Bronchial smooth muscle cell (primary cell): ENCODE data around the gene AP5S1. TPM values are rescaled to one million over a fixed set of nuclear protein-coding genes. Genes with fewer than 3 reads are reported as not detected.

Experiments used
- total RNA-seq: library from RNA; depleted of rRNA; stranded (reverse); fragments of >200 nt; gene quantifications from 2 replicates; pipeline ENCODE4 v1.2.1, GENCODE V29; 2014

AP5S1 gene, protein sequence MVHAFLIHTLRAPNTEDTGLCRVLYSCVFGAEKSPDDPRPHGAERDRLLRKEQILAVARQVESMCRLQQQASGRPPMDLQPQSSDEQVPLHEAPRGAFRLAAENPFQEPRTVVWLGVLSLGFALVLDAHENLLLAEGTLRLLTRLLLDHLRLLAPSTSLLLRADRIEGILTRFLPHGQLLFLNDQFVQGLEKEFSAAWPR
- 13.6 and 20.9 TPM in 2 replicates for total RNA-seq

DNA sequence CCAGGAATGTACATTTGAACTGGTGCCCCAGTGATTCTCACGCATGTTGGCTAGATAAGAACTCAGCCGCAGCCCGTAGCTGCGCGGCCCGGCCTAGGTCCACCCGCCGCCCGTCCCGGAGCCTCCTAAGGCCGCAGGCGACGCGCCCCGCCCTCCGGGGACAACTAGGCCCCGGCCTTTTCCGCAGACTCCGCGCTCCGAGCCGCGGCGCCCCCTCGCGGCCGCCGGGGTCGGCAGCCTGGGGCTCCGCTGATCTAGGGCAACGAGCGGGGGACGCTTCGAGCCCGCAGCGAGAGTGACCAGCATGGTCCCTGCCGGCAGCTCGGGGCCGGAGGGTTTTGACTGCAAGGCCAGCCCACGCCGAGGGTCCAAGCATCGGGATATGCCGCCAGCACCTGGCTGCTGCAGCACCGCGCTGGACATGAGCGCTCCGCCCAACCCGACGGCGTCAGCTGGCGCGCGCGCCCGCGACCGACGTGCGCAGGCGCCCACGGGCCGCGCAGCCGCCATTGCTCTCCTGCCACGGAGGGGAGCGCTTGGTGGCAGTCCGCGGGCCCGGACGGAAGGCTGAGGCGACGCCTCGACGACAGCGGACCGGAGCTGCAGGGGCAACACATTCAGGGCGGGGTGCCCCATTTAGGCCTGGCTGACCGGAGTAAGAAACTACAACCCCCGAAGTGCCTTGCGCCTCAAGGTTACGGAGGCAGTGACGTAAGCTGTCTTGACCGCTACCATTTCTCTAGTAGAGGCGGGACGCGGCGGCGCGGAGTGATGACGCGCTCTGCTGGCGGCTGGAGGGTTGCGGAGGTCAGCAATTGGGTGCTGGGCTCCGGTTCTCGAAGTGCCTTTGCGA lies at the start of gene AP5S1:
Gene AP5S1 (plus strand): TSS at position 500 of the 853 bp plus-strand sequence. CDS start 1,571 bp downstream, outside the sequence.

GRCh38 chr20:3781153-3781910 lies 39.0 kb upstream of the AP5S1 start, which contains the start of gene SPEF1:
TSS of gene SPEF1 (minus strand) at chr20:3781448. CDS start at chr20:3781287, 161 bp downstream.

GRCh38 chr20:3786665-3787323 lies 33.6 kb upstream of the AP5S1 start, which contains the start of gene CENPB:
TSS of gene CENPB (minus strand) at chr20:3786740. CDS start at chr20:3786483, 257 bp downstream.

DNA sequence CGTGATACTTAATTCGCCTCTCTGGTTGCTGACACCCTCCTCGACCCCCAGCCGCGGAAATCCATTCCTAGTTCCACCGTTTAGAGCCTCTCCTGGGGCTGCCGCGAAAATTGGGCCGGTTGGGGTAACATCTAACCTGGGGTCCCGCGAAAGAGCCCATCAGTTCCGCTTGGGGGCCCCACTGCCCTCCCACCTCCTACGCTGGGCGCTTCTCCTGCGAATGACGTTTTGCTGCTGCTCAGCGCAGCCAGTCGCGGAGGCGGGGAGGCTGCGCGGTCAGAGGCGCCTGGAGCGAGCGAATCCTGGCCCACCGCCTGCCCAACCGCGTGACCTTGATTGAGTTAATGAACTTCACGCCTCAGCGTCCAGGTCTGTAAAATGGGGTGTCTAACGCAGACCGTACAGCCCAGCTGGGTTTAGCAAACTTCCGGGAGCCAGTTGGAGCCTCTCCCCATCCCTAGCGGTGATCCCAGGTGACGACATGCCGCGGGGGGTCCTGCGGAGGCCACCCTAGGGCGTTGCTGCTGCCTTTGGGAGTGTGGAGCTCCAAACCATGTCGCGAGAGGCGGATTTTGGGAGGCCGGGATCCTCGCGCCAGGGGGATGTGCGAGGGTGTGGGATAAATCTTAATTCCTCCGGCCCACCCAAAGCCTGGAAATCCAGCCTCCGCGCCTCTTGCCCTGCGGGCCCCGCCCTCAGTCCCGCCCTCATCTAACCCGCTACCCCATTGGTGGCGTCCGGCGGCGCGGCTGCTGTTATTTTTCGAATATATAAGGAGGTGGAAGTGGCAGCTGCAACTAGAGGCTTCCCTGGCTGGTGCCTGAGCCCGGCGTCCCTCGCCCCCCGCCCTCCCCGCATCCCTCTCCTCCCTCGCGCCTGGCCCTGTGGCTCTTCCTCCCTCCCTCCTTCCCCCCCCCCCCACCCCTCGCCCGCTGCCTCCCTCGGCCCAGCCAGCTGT lies 24.6 kb upstream of the AP5S1 start, which contains the start of gene CDC25B:
Gene CDC25B (plus strand): TSS at position 800 of the 958 bp plus-strand sequence. CDS start 222 bp downstream, outside the sequence.

GRCh38 chr20:3846740-3847428 lies 26.5 kb downstream of the AP5S1 start, which contains the start of gene MAVS:
TSS of gene MAVS (plus strand) at chr20:3846834. CDS start at chr20:3854625, 7,791 bp downstream.

Other genes starting within 250 kb of the AP5S1 start
- gene GFRA4, start 157.1 kb upstream of the AP5S1 start, total RNA-seq = not detected in 2 replicates
- gene ADAM33, start 138.5 kb upstream of the AP5S1 start, total RNA-seq = 47.8 and 68.8 TPM in 2 replicates
- not detected in 2 replicates for gene SIGLEC1, start 107.9 kb upstream of the AP5S1 start, total RNA-seq
- 1.9 and 4.5 TPM in 2 replicates for gene HSPA12B, start 87.9 kb upstream of the AP5S1 start, total RNA-seq
- 22.2 and 28.8 TPM in 2 replicates for gene ADISSP, start 52.8 kb upstream of the AP5S1 start, total RNA-seq
- 0.16 and 0.26 TPM in 2 replicates for gene SPEF1, start 39.1 kb upstream of the AP5S1 start, total RNA-seq
- 91.4 and 119 TPM in 2 replicates for gene CENPB, start 33.8 kb upstream of the AP5S1 start, total RNA-seq
- 52.3 and 54.4 TPM in 2 replicates for gene CDC25B, start 24.2 kb upstream of the AP5S1 start, total RNA-seq
- gene MAVS, start 26.3 kb downstream of the AP5S1 start, total RNA-seq = 10.6 and 12.0 TPM in 2 replicates
- gene PANK2, start 68.8 kb downstream of the AP5S1 start, total RNA-seq = 42.4 and 46.7 TPM in 2 replicates
- 6.8 and 9.1 TPM in 2 replicates for gene RNF24, start 195.0 kb downstream of the AP5S1 start, total RNA-seq